Measurements from ENCODE around the gene CERS6.

CERS6 gene

DNA sequence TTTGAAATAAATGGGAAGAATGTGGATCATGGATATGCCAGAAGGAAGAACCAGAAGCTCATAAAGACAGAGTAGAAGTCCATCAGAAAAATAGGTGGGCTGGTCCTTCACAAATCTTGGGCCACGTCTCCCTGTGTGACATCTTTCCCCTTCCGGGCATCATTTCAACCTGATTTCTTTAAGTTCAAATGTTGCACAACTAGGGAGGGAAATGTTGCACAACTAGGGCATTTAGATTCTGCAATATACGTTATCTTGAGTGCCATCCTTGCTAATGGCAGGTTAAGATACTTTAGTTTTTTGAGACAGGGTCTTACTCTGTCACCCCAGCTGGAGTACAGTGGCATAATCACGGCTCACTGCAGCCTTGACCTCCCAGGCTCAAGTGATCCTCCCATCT, 129.6 kb downstream of the CERS6 start:
- TF ChIP-seq, protein P1, sequence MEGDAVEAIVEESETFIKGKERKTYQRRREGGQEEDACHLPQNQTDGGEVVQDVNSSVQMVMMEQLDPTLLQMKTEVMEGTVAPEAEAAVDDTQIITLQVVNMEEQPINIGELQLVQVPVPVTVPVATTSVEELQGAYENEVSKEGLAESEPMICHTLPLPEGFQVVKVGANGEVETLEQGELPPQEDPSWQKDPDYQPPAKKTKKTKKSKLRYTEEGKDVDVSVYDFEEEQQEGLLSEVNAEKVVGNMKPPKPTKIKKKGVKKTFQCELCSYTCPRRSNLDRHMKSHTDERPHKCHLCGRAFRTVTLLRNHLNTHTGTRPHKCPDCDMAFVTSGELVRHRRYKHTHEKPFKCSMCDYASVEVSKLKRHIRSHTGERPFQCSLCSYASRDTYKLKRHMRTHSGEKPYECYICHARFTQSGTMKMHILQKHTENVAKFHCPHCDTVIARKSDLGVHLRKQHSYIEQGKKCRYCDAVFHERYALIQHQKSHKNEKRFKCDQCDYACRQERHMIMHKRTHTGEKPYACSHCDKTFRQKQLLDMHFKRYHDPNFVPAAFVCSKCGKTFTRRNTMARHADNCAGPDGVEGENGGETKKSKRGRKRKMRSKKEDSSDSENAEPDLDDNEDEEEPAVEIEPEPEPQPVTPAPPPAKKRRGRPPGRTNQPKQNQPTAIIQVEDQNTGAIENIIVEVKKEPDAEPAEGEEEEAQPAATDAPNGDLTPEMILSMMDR (IDR thresholded peaks at IDR 0.05; ENCODE audit: control insufficient read depth, insufficient read depth, low read depth, low read length, missing control alignments): no peak
- H3K4me3 ChIP-seq (ENCODE audit: control insufficient read depth, low read depth, low read length): no peak overlapping the region
- no peak for DNase-seq (ENCODE audit: low read depth)

DNA sequence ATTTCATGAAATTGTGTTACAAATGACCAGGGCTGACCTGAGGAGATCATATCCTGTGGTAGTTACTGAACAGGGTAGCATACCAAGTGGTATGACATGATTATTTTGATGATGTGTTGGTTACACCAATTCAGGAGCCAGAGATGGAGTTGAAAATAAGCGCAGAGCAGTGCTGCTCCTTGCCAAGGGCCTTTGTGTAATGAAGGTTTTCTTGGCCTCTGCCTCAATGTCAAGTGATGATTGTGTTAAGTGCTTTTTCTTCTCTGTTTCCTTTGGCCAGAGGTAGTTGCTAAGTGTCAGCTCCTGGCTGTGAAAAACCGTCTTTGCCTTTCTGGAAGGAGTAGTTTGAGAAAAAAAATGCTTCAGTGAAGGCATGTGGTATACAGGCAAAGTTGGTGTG, 131.2 kb downstream of the CERS6 start:
- TF ChIP-seq, protein P1 (IDR thresholded peaks at IDR 0.05; ENCODE audit: control insufficient read depth, insufficient read depth, low read depth, low read length, missing control alignments): no peak
- no peak overlapping the region for H3K4me3 ChIP-seq (ENCODE audit: control insufficient read depth, low read depth, low read length)
- DNase-seq (ENCODE audit: low read depth): no peak

DNA sequence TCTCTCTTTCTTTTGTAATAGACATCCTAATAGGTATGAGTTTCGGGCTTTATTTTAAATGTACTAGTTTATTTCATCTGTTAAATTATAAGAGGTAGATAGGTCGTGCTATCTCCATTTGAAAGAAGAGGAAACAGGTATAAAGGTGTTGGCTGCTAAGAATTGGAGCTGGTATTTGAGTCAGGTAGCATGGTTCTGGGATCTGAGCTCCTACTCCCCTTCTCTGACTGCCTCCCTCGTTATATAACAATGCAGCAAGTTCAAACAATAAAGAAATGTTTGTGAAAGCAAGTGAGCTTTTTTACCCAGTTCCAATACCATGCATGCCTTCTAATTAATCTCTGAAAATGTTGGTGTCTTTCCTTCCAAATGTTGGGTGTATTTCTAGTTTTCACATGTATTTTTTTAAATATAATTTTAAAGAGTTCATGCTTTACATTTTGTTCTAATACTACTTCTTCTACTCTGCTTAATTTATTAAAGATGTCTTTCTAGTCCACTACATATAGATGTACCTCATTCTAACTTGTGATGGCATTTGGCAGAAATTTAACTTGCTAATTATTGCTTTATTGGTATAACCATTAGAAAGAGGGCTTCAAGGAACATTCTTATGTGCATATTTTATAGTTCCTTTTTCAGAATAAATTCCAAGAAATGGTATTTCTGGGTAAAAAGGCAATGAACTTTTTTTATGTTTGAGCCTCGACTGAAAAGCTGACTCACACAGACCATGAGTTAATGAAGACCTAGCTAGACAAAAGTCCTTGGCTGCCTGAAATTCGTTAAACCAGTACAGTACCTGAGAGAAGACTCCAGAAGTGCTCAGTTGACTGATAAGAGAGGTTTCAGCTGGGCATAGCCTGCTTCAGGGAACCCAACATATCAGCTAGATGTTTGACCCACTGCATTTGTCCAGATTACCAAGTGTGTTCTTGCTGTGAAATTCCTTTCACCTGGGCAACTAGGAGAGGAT, 133.5 kb downstream of the CERS6 start:
- no peak for DNase-seq (ENCODE audit: low read depth)
- H3K4me3 ChIP-seq (ENCODE audit: control insufficient read depth, low read depth, low read length): no peak overlapping the region
- TF ChIP-seq, protein P1 (IDR thresholded peaks at IDR 0.05; ENCODE audit: control insufficient read depth, insufficient read depth, low read depth, low read length, missing control alignments): no peak

GRCh38 chr2:168592181-168592831, 136.2 kb downstream of the CERS6 start:
- TF ChIP-seq, protein P1 (IDR thresholded peaks at IDR 0.05; ENCODE audit: control insufficient read depth, insufficient read depth, low read depth, low read length, missing control alignments): no peak
- no peak overlapping the region for H3K4me3 ChIP-seq (ENCODE audit: control insufficient read depth, low read depth, low read length)
- no peak for DNase-seq (ENCODE audit: low read depth)

DNA sequence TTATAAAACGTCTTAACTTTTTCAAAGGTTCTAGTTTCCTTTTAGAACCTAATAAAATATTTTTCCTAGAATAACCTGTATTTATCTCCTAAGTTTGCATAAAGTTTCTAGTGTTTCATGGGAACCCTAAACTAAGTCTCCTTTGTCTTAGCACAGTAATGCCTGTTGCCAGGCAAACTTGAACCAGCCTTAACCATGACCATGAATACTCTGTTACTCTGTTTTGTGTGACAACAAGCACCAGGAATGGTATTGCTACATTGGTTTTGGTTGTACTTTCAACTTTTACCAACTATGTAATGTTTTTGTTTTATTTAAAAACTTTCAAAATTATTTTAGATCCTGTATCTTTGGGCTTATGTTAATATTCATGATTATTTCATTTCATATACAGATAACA, 137.6 kb downstream of the CERS6 start:
- DNase-seq (ENCODE audit: low read depth): no peak
- H3K4me3 ChIP-seq (ENCODE audit: control insufficient read depth, low read depth, low read length): no peak overlapping the region
- TF ChIP-seq, protein P1 (IDR thresholded peaks at IDR 0.05; ENCODE audit: control insufficient read depth, insufficient read depth, low read depth, low read length, missing control alignments): no peak

DNA sequence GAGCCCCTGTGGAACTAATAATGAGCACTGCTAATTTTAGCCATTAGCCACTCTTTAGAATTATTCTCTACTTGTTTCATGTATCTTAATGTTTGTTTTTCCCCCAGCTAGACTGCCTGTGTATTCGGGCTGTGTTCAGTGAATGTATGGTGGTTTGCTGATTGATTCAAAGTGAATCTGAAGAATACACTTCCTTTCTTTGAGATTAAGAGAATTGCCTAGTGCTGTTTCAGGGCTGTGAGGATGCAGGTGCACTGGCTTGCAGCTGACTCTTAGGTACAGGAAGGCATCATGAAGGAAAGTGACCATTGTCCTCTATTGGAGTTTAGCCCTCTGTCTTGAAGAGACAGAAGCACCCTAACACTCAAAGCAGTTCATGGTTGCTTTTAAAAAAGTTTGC, 138.7 kb downstream of the CERS6 start:
- no peak for DNase-seq (ENCODE audit: low read depth)
- TF ChIP-seq, protein P1 (IDR thresholded peaks at IDR 0.05; ENCODE audit: control insufficient read depth, insufficient read depth, low read depth, low read length, missing control alignments): no peak
- H3K4me3 ChIP-seq (ENCODE audit: control insufficient read depth, low read depth, low read length): no peak overlapping the region
